KMS-11 (cell line): Measurements from ENCODE around the gene FHOD3.

Experiments used
- H2AFZ ChIP-seq: fragments of 200-600 bp; sonication (generic); 2 replicates; pipeline ENCODE4 v1.6.1; 2016; ENCODE audit warnings: antibody characterized with exemption, mixed run types, low read depth
- H3K27ac ChIP-seq: fragments of 200-600 bp; sonication (generic); 2 replicates; pipeline ENCODE4 v1.6.1; 2016; ENCODE audit warnings: mild to moderate bottlenecking, mixed run types
- H3K27me3 ChIP-seq: fragments of 200-600 bp; sonication (generic); 2 replicates; pipeline ENCODE4 v1.6.1; 2017; ENCODE audit warnings: mild to moderate bottlenecking, low read depth, mixed run types, moderate library complexity; ENCODE audit not compliant: insufficient read depth
- H3K36me3 ChIP-seq: fragments of 200-600 bp; sonication (generic); 2 replicates; pipeline ENCODE4 v1.6.1; 2017; ENCODE audit warnings: mild to moderate bottlenecking, mixed run types; ENCODE audit not compliant: insufficient read depth
- H3K4me1 ChIP-seq: fragments of 200-600 bp; sonication (generic); 2 replicates; pipeline ENCODE4 v1.6.1; 2016; ENCODE audit warnings: mild to moderate bottlenecking, low read depth, mixed run types; ENCODE audit not compliant: poor library complexity, severe bottlenecking
- H3K4me2 ChIP-seq: fragments of 200-600 bp; sonication (generic); 2 replicates; pipeline ENCODE4 v1.7.0; 2016; ENCODE audit warnings: mild to moderate bottlenecking, mixed run types
- H3K4me3 ChIP-seq: fragments of 200-600 bp; sonication (generic); IDR thresholded peaks from 2 replicates; pipeline ENCODE4 v1.6.1; 2017; ENCODE audit warnings: low read depth, low read length, mixed read lengths; ENCODE audit not compliant: insufficient read depth
- H3K79me2 ChIP-seq: fragments of 200-600 bp; sonication (generic); 2 replicates; pipeline ENCODE4 v1.6.1; 2016; ENCODE audit warnings: low read depth, mixed run types; ENCODE audit not compliant: insufficient read depth
- H3K9ac ChIP-seq: fragments of 200-600 bp; sonication (generic); 2 replicates; pipeline ENCODE4 v1.6.1; 2016; ENCODE audit warnings: mild to moderate bottlenecking, mixed run types
- H4K20me1 ChIP-seq: fragments of 200-600 bp; sonication (generic); 2 replicates; pipeline ENCODE4 v1.6.1; 2016; ENCODE audit warnings: mild to moderate bottlenecking, mixed run types; ENCODE audit not compliant: insufficient read depth
- TF ChIP-seq, protein P1 (sequence below): fragments of 200-600 bp; sonication (generic); conservative IDR thresholded peaks from 2 replicates; pipeline ENCODE4 v1.6.1; 2017; ENCODE audit warnings: low read depth, mild to moderate bottlenecking, antibody characterized with exemption, low read length, moderate library complexity, mixed read lengths

FHOD3 gene

DNA sequence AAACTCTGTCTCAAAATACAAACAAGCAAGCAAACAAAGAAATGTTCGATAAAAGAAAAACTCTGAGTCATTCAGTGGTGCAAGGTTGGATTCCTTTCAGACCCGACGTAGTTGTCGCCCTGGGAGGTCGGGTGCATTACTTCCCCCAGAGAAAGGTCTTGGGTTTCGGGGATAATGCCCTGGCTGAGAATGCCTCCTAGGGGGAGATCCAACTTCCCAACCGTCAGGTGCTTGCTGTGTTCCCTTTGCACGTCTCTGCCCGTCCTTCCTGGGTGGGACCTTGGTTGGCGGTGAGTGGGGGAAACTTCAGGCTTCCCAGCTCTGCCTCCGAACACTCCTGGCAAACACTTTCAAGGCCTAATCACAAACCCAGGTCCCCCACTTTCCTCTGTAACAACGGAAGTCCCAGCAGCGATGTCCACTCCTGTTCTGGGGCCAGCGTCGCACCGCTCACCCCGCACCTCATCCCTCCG, 530.7 kb downstream of the FHOD3 start:
- Histone ChIP-seq H3K27ac (peak overlapping the region; percentile 77), H3K36me3 (no peaks in the 10 kb centered on the region), H3K4me3 (no peak overlapping the region), H2AFZ (peak overlapping the region; percentile 88), H3K79me2 (peaks cover 28% of the 10 kb centered on the region), H3K9ac (peak overlapping the region; percentile 82), H3K27me3 (no peaks in the 10 kb centered on the region), H3K4me1 (peaks cover 43% of the 10 kb centered on the region), H4K20me1 (no peaks in the 10 kb centered on the region), H3K4me2 (peak overlapping the region; percentile 66)
- TF ChIP-seq, protein P1, sequence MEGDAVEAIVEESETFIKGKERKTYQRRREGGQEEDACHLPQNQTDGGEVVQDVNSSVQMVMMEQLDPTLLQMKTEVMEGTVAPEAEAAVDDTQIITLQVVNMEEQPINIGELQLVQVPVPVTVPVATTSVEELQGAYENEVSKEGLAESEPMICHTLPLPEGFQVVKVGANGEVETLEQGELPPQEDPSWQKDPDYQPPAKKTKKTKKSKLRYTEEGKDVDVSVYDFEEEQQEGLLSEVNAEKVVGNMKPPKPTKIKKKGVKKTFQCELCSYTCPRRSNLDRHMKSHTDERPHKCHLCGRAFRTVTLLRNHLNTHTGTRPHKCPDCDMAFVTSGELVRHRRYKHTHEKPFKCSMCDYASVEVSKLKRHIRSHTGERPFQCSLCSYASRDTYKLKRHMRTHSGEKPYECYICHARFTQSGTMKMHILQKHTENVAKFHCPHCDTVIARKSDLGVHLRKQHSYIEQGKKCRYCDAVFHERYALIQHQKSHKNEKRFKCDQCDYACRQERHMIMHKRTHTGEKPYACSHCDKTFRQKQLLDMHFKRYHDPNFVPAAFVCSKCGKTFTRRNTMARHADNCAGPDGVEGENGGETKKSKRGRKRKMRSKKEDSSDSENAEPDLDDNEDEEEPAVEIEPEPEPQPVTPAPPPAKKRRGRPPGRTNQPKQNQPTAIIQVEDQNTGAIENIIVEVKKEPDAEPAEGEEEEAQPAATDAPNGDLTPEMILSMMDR: no peak

DNA sequence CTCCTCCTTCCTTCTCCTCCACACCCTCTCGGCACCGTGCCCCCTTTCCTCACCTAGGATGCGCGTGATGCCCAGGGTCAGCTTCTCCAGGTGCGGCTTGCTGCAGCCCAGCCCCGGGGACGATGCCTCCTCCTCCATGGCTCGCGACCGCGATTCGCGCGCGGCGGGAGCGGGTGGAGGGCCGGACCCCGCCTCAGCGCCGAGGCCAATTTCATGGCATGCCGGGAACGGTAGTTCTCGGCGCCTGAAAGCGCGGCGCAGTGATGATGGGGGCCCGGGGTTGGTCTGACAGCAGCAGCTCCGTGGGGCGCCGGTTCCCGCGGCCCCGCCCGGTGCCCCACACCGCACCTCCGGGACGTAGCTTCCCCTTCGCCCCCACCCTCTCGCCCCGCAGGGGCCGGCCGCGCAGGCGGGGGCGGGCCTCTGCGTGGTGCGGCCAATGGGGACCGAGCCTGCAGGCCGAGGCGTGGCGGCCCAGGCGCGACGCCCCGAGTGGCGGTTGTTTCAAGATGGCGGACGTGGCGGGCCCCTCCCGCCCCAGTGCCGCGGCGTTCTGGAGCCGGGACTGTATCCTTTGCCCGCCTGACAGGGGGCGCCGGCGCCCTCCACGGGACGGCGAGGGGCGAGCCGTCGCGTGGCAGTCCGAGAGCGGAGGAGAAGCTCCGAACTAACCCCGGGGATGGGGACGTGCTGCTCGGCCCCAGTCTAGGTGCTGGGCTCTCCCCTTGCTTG, 531.3 kb downstream of the FHOD3 start, which contains the start of the genes KIAA1328 and TPGS2:
KIAA1328 (plus strand) TSS at position 498 of the 732 bp plus-strand sequence; CDS start at position 510, 12 bp downstream.
TPGS2 (minus strand) TSS at position 373 of the 732 bp plus-strand sequence; CDS start at position 138, 235 bp downstream.
- peak within 1 kb of the TSS; percentile 77 for H3K27ac ChIP-seq
- no peaks in the 10 kb centered on the region for H4K20me1 ChIP-seq
- H3K4me2 ChIP-seq: peak within 1 kb of the TSS; percentile 67
- no peaks in the 10 kb centered on the region for H3K36me3 ChIP-seq
- TF ChIP-seq, protein P1: peak; percentile 66
- H3K4me3 ChIP-seq: no peak within 1 kb of the TSS
- H3K79me2 ChIP-seq: peaks cover 28% of the 10 kb centered on the region
- H2AFZ ChIP-seq: peak within 1 kb of the TSS; percentile 88
- peak within 1 kb of the TSS; percentile 82 for H3K9ac ChIP-seq
- H3K4me1 ChIP-seq: peaks cover 40% of the 10 kb centered on the region
- H3K27me3 ChIP-seq: no peaks in the 10 kb centered on the region
